Measurements from ENCODE around the gene MAPK8IP3. TPM values are rescaled to one million over a fixed set of nuclear protein-coding genes. Genes with fewer than 3 reads are reported as not detected.

The MAPK8IP3 gene
- polyA plus RNA-seq, 1 donor (not counting 4 experiments of a cell fraction or from before 2014, with no cell fraction given) = 11.7 TPM

GRCh38 chr16:1766231-1766630 is 60.2 kb downstream of the MAPK8IP3 start:
- no peak for TF ChIP-seq CTCF (optimal IDR thresholded peaks at IDR 0.05 in 1 of 3, IDR thresholded peaks at IDR 0.05 in 1 of 3, conservative IDR thresholded peaks at IDR 0.05 in 1 of 3; ENCODE audit: extremely low read depth in 1 of 3, insufficient read depth in 2 of 3, low read length in 3 of 3)
- TF ChIP-seq EZH2 (IDR thresholded peaks at IDR 0.05; ENCODE audit: low read length) = no peak
- Histone ChIP-seq H3K79me2 (ENCODE audit: control insufficient read depth, insufficient read depth, low read length) (no peaks in the 10 kb centered on the region), H3K9me3 (ENCODE audit: control insufficient read depth, low read depth, low read length) (no peaks in the 10 kb centered on the region), H3K4me2 (ENCODE audit: control insufficient read depth, extremely low read depth, insufficient read depth, low read depth, low read length) (no peak overlapping the region), H3K9ac (ENCODE audit: control insufficient read depth, extremely low read depth, insufficient read depth, low read length) (no peak overlapping the region), H4K20me1 (ENCODE audit: control insufficient read depth, extremely low read depth, insufficient read depth, low read length) (no peaks in the 10 kb centered on the region), H3K27ac (ENCODE audit: control insufficient read depth, insufficient read depth, low read length) (no peak overlapping the region), H3K9me1 (ENCODE audit: control insufficient read depth, extremely low read depth, insufficient read depth, low read length) (no peaks in the 10 kb centered on the region), H3K4me1 (ENCODE audit: control insufficient read depth, extremely low read depth, insufficient read depth, low read length) (peaks cover 9% of the 10 kb centered on the region), H2AFZ (ENCODE audit: control insufficient read depth, low read length) (no peak overlapping the region), H3K36me3 (ENCODE audit: control insufficient read depth in 2 of 2, extremely low read depth in 1 of 2, insufficient read depth in 2 of 2, low read length in 2 of 2) (peaks cover 13 to 28% of the 10 kb centered on the region in 2 experiments), H3K4me3 (ENCODE audit: control insufficient read depth in 2 of 3, extremely low read depth in 1 of 3, insufficient read depth in 2 of 3, low read depth in 1 of 3, low read length in 3 of 3) (no peak overlapping the region), H3K27me3 (ENCODE audit: control insufficient read depth, extremely low read depth, insufficient read depth, low read length) (no peaks in the 10 kb centered on the region)
- no peak for DNase-seq (ENCODE audit: low read depth, low spot score)
- no peak for FAIRE-seq
- dilution Hi-C loops (cut with MboI; ENCODE audit: extremely low pct_ligation_motif_present, low sequenced_read_pairs) = no loop called here

GRCh38 chr16:1766701-1767100 is 60.7 kb downstream of the MAPK8IP3 start:
- H3K9me3 ChIP-seq (ENCODE audit: control insufficient read depth, low read depth, low read length) = no peaks in the 10 kb centered on the region
- H3K9me1 ChIP-seq (ENCODE audit: control insufficient read depth, extremely low read depth, insufficient read depth, low read length) = no peaks in the 10 kb centered on the region
- peaks cover 9% of the 10 kb centered on the region for H3K4me1 ChIP-seq (ENCODE audit: control insufficient read depth, extremely low read depth, insufficient read depth, low read length)
- peaks cover 11 to 28% of the 10 kb centered on the region in 2 experiments for H3K36me3 ChIP-seq (ENCODE audit: control insufficient read depth in 2 of 2, extremely low read depth in 1 of 2, insufficient read depth in 2 of 2, low read length in 2 of 2)
- H3K9ac ChIP-seq (ENCODE audit: control insufficient read depth, extremely low read depth, insufficient read depth, low read length) = no peak overlapping the region
- no peak overlapping the region for H3K4me2 ChIP-seq (ENCODE audit: control insufficient read depth, extremely low read depth, insufficient read depth, low read depth, low read length)
- H3K27me3 ChIP-seq (ENCODE audit: control insufficient read depth, extremely low read depth, insufficient read depth, low read length) = no peaks in the 10 kb centered on the region
- no peak overlapping the region for H2AFZ ChIP-seq (ENCODE audit: control insufficient read depth, low read length)
- H3K27ac ChIP-seq (ENCODE audit: control insufficient read depth, insufficient read depth, low read length) = no peak overlapping the region
- H4K20me1 ChIP-seq (ENCODE audit: control insufficient read depth, extremely low read depth, insufficient read depth, low read length) = no peaks in the 10 kb centered on the region
- FAIRE-seq = no peak
- no peak overlapping the region for H3K4me3 ChIP-seq (ENCODE audit: control insufficient read depth in 2 of 3, extremely low read depth in 1 of 3, insufficient read depth in 2 of 3, low read depth in 1 of 3, low read length in 3 of 3)
- dilution Hi-C loops (cut with MboI; ENCODE audit: extremely low pct_ligation_motif_present, low sequenced_read_pairs) = no loop called here
- TF ChIP-seq EZH2 (IDR thresholded peaks at IDR 0.05; ENCODE audit: low read length) (no peak), CTCF (optimal IDR thresholded peaks at IDR 0.05 in 1 of 3, IDR thresholded peaks at IDR 0.05 in 1 of 3, conservative IDR thresholded peaks at IDR 0.05 in 1 of 3; ENCODE audit: extremely low read depth in 1 of 3, insufficient read depth in 2 of 3, low read length in 3 of 3) (no peak)
- peaks cover under 1% of the 10 kb centered on the region for H3K79me2 ChIP-seq (ENCODE audit: control insufficient read depth, insufficient read depth, low read length)
- no peak for DNase-seq (ENCODE audit: low read depth, low spot score)

All from keratinocyte (primary cell).